ENCODE measurements around the gene SPDL1.

Gene SPDL1

DNA sequence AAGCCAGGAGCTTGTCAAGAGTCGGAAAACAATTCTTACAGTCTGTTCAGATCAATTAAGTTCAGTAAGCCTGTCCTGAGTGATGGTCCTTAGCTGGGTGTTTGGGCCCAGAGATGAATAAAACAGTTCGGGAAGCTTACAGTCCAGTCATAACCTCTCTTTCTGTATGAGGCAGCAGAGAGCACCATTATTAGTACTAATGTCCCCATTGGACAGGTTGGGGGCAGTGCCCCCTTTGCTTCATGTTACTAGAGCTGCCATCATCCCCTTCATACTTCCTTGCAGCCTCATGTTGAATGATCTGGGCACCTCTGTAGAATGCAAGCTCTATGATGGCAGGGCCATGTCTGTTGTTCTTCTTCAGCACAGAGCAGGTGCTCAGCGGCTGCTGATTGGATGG lies 63.3 kb downstream of the SPDL1 start:
- H3K4me3 Mint-ChIP-seq = peak overlapping the region in 1 of 2 donors; percentile 57
- H3K27ac Mint-ChIP-seq = peak overlapping the region; percentile 94 to 98

DNA sequence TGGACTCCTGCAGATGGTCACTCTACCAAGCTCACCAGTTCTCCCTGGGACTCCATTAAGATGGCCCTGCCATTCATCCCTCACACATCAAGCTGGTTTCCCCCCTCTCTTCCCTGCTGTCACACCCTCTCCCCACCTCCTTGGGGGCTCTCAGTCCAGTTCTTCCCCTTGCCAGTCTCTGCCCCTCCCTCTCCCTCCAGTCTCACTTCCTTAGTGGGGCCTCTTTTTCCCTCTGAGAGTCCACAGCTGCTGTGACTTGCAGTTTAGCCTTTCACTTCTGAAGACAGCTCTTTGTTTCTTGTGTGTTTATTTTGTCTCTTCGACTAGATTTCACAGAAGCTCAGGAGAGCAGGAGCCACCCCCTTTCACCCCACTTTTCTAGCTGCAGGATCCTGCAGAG lies 64.0 kb downstream of the SPDL1 start:
- peaks cover 85 to 86% of the 10 kb centered on the region in 2 donors for H3K4me1 Mint-ChIP-seq (ENCODE audit: low read depth in 2 of 2)
- H3K27me3 Mint-ChIP-seq = no peaks in the 10 kb centered on the region
- peaks cover 8% of the 10 kb centered on the region for H3K36me3 Mint-ChIP-seq (ENCODE audit: insufficient read depth)

More for the DNA sequence above, 63.3 kb downstream of the SPDL1 start:
- H3K4me1 Mint-ChIP-seq (ENCODE audit: low read depth in 2 of 2) = peaks cover 82 to 85% of the 10 kb centered on the region in 2 donors
- ATAC-seq (replicated peaks) (no peak), DNase-seq (no peak)
- H3K27me3 Mint-ChIP-seq = no peaks in the 10 kb centered on the region
- H3K9me3 Mint-ChIP-seq = no peaks in the 10 kb centered on the region
- peaks cover 9% of the 10 kb centered on the region for H3K36me3 Mint-ChIP-seq (ENCODE audit: insufficient read depth)

DNA sequence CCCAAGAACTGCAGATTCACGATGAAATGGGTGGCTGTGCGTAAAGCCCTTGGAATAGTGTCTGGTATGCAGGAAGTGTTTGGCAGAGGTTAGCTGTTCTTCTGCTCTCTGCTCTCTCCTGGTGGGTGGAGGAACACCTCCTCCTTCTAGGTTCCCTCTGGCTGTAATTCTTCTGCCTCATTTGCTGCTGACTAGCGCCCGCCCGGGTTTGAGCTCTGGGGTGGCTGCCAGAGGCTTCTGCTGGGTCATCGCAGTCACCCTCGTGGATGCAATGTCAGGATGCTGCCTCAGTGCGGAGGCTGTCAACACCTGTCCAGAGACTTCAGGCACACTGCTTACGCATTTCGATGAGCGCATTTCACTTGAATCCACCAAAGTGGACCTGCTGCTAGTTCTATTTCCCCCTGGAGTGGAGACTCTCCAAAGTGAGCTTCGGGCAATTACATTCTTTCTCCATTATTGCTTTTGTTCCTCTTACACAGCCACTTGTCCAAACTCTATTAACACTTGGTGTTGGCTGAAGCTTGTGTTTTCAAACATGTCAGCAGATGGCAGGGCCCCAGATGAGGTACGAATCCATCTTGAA lies 65.2 kb downstream of the SPDL1 start:
- no peak for ATAC-seq (replicated peaks)
- H3K27ac Mint-ChIP-seq = peak overlapping the region; percentile 94 to 98
- H3K36me3 Mint-ChIP-seq (ENCODE audit: insufficient read depth) = peaks cover 8% of the 10 kb centered on the region
- no peaks in the 10 kb centered on the region for H3K27me3 Mint-ChIP-seq
- H3K4me1 Mint-ChIP-seq (ENCODE audit: low read depth in 2 of 2) = peaks cover 90 to 91% of the 10 kb centered on the region in 2 donors
- DNase-seq = no peak
- no peaks in the 10 kb centered on the region for H3K9me3 Mint-ChIP-seq
- H3K4me3 Mint-ChIP-seq = peak overlapping the region; percentile 74 to 78

More for the DNA sequence above, 64.0 kb downstream of the SPDL1 start:
- H3K4me3 Mint-ChIP-seq = peak overlapping the region; percentile 56 to 57
- DNase-seq = no peak
- H3K9me3 Mint-ChIP-seq = no peaks in the 10 kb centered on the region
- no peak for ATAC-seq (replicated peaks)
- peak overlapping the region; percentile 94 to 98 for H3K27ac Mint-ChIP-seq

DNA sequence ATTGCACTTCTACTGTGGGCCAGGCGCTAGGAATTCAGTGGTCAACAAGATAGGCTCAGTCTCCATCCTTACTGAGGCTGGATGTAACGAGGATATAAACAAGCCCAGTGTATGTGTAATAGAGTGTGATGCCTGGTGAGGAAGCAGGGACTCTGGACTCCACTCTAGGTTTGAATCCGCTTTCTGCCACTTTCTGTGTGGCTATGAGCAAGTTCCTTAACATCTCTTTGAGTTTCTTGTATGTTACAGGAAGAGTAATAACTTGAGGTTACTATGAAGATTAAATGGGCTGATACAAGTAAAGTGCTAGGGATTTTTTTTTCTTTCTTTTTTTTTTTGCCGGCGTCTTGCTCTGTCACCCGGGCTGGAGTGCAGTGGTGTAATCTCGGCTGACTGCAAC lies 65.9 kb downstream of the SPDL1 start:
- Mint-ChIP-seq H3K36me3 (ENCODE audit: insufficient read depth) (peaks cover 10% of the 10 kb centered on the region), H3K4me3 (peak overlapping the region; percentile 74 to 78)

DNA sequence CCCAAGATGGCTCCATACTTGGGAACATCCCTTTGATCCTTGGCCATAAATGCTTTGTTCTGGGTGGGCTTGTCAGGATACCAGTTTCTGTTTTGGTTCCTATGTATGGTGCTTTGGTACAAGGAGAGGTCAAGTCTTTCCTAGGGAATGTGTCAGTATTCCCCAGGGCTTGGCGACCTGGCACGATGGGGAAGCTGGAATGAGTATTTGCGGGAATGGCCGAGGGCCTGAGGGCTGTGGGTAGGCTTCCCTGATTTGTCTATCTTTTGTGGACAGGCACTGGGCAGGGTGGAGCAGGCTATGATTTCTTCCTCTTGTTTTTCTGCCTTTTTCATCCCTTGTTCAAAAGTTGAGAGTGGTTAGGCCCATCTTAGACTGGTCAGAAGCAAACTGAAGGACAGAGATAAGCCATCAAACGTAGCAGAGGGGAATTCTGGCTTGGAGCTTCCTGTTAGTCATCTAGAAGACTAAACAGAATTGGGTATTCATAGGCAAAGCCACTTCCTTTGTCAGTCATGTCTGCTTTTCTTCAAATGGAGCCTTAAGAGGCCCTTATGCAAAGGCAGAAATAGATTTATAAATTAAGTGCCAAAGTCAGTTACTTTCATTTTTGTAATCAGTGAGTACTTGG lies 67.2 kb downstream of the SPDL1 start:
- peak; percentile 61 for ATAC-seq (replicated peaks)
- no peak for DNase-seq
- Mint-ChIP-seq H3K9me3 (no peaks in the 10 kb centered on the region), H3K4me1 (ENCODE audit: low read depth in 2 of 2) (peaks cover 93 to 96% of the 10 kb centered on the region in 2 donors), H3K4me3 (peak overlapping the region; percentile 74 to 78), H3K27ac (peak overlapping the region; percentile 94 to 98), H3K36me3 (ENCODE audit: insufficient read depth) (peaks cover 17% of the 10 kb centered on the region), H3K27me3 (no peaks in the 10 kb centered on the region)

More for the DNA sequence above, 65.9 kb downstream of the SPDL1 start:
- Mint-ChIP-seq H3K9me3 (no peaks in the 10 kb centered on the region), H3K27me3 (no peaks in the 10 kb centered on the region), H3K4me1 (ENCODE audit: low read depth in 2 of 2) (peaks cover 92 to 93% of the 10 kb centered on the region in 2 donors), H3K27ac (peak overlapping the region; percentile 94 to 98)
- DNase-seq (no peak), ATAC-seq (replicated peaks) (peak; percentile 76)

DNA sequence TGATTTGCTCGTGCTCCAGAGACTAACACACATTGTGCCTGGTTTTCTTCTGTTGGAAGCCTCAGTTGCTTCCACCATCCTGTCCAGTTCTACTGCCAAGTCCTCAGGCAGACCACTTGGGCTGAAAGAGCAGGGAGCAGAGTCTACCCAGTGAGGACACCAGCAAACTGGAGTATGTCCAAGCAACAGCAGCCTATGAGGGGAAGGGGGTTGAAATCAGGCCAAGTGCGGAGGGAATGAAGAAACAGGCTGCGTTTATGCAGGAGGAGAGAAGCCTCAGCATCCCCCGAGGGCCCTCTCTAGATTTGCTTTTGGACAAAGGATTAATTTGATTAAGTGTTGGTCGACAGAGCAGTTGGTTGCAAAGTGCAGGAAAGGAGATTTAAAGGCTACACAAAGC lies 68.0 kb downstream of the SPDL1 start:
- Mint-ChIP-seq H3K36me3 (ENCODE audit: insufficient read depth) (peaks cover 20% of the 10 kb centered on the region), H3K4me3 (peak overlapping the region; percentile 74 to 78), H3K27me3 (no peaks in the 10 kb centered on the region), H3K27ac (peak overlapping the region; percentile 94 to 98), H3K9me3 (no peaks in the 10 kb centered on the region), H3K4me1 (ENCODE audit: low read depth in 2 of 2) (peaks cover 93 to 96% of the 10 kb centered on the region in 2 donors)
- ATAC-seq (replicated peaks) = no peak
- DNase-seq = no peak

DNA sequence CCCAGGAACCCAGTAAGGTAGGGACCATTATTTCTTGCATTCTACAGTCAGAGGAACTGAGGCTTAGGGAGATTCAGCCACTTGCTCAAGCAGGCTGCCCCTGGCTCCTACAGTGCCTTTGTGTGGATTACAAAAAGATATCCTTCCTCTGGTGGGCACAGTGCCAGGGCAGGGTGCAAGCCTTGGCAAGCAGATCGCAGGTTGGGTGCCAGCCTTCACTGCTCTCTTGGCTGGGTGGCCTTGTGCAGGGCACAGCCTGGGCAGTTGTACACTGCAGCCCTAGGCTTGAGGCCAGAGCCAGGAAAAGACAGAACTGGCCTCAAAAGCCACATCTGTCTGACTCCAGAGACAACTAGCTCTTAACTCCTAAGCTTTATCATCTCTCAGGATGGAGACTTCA lies 68.5 kb downstream of the SPDL1 start:
- Mint-ChIP-seq H3K4me1 (ENCODE audit: low read depth in 2 of 2) (peaks cover 95 to 98% of the 10 kb centered on the region in 2 donors), H3K27ac (peak overlapping the region; percentile 94 to 98), H3K27me3 (no peaks in the 10 kb centered on the region), H3K36me3 (ENCODE audit: insufficient read depth) (peaks cover 20% of the 10 kb centered on the region), H3K4me3 (peak overlapping the region; percentile 36 to 74), H3K9me3 (no peaks in the 10 kb centered on the region)
- no peak for ATAC-seq (replicated peaks)
- no peak for DNase-seq

DNA sequence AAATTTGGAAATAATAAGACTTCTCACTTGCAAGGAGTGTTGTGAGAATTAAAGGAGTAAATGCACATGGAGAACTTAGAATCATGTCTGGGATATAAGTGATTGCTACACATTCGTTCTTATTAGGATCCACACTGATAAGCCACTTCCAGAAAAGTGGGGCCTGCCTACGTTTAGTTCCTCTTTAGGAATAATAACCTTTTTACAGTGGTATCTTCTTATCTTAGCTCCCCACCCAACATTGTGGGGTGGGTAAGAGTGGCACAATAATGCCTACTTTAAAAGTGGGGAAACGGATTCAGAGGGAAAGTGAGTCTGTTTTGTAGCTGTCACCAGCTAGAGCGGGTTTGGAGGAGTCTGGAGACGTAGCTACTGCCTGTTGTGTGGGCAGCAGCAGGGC lies 69.5 kb downstream of the SPDL1 start:
- Mint-ChIP-seq H3K4me1 (ENCODE audit: low read depth in 2 of 2) (peaks cover 91 to 96% of the 10 kb centered on the region in 2 donors), H3K27me3 (no peaks in the 10 kb centered on the region), H3K4me3 (no peak overlapping the region), H3K9me3 (no peaks in the 10 kb centered on the region), H3K36me3 (ENCODE audit: insufficient read depth) (peaks cover 15% of the 10 kb centered on the region), H3K27ac (peak overlapping the region; percentile 94 to 98)
- DNase-seq (no peak), ATAC-seq (replicated peaks) (no peak)
